Lower leg skin (tissue), 4 donors: ENCODE measurements around the gene RAB8A. TPM values are rescaled to one million over a fixed set of nuclear protein-coding genes. Genes with fewer than 3 reads are reported as not detected.

ENCODE experiments used
- DNase-seq, 2 donors: peaks; one replicate each; pipeline ENCODE4 v3.0.0-alpha.2; 2019; ENCODE audit warnings: low spot score in 2 of 2
- H3K4me3 ChIP-seq: fragments of 200-600 bp; sonication (generic); 2 replicates; pipeline ENCODE4 v1.5.1; 2017; ENCODE audit warnings: mild to moderate bottlenecking, low read depth; ENCODE audit not compliant: poor library complexity, severe bottlenecking
- CTCF ChIP-seq, 3 donors: fragments of 450-650 bp; IDR thresholded peaks; one replicate each; pipeline ENCODE4 v1.5.1; 2016; ENCODE audit warnings: antibody characterized with exemption in 3 of 3, mild to moderate bottlenecking in 3 of 3, moderate library complexity in 2 of 3
- POLR2A ChIP-seq, 2 donors: fragments of 450-650 bp; IDR thresholded peaks; one replicate each; pipeline ENCODE4 v1.6.1; 2016 to 2017; ENCODE audit warnings: antibody characterized with exemption in 2 of 2, mild to moderate bottlenecking in 1 of 2, moderate library complexity in 1 of 2
- WGBS, 2 donors: methylation state at CpG; one replicate each; pipeline ENCODE4 v1.1.5; 2018; 5-methylcytosine and 5-hydroxymethylcytosine counted together
- intact Hi-C: fragments of 100-400 bp; cut with DNase I; formaldehyde crosslinking; loops from one replicate; pipeline ENCODE4 v1.15.0; 2023; ENCODE audit warnings: low total_unique reads
- total RNA-seq, 4 donors: library from RNA; depleted of rRNA; stranded (reverse); fragments of >200 nt; gene quantifications; one replicate each; pipeline ENCODE4 v1.1.0, GENCODE V29; 2016

RAB8A gene
- total RNA-seq, 4 donors from 2014 or later = 43.3 to 58.2 (median 50.8) TPM

GRCh38 chr19:16088351-16089009, 23.2 kb upstream of the RAB8A start:
- 68 to 71% methylated on average over 17 of the region's 17 CpGs for WGBS, 2 donors
- no peak for DNase-seq
- intact Hi-C loops = no loop called here

GRCh38 chr19:16089010-16089846, 22.5 kb upstream of the RAB8A start:
- WGBS, 2 donors = 68 to 79% methylated on average over 10 of the region's 10 CpGs
- no peak for DNase-seq
- H3K4me3 ChIP-seq = no peak overlapping the region
- TF ChIP-seq POLR2A (IDR thresholded peaks at IDR 0.05) = no peak
- TF ChIP-seq CTCF (IDR thresholded peaks at IDR 0.05) = peak in 1 of 3 donors; percentile 17
- intact Hi-C loops = no loop called here

More at GRCh38 chr19:16088351-16089009, 23.2 kb upstream of the RAB8A start:
- TF ChIP-seq CTCF (IDR thresholded peaks at IDR 0.05) = no peak
- no peak for TF ChIP-seq POLR2A (IDR thresholded peaks at IDR 0.05)
- no peak overlapping the region for H3K4me3 ChIP-seq

GRCh38 chr19:16091546-16092475, 19.9 kb upstream of the RAB8A start:
- DNase-seq = no peak
- no peak for TF ChIP-seq CTCF (IDR thresholded peaks at IDR 0.05)
- no peak overlapping the region for H3K4me3 ChIP-seq
- intact Hi-C loops = loop anchor here (2.0 kb wide), 1 partner anchor 19 kb away; the partner anchor contains the start of gene RAB8A
- WGBS, 2 donors = 95 to 97% methylated on average over 13 of the region's 13 CpGs

- WGBS, 2 donors = 81 to 82% methylated on average over 10 of the region's 10 CpGs
- intact Hi-C loops = no loop called here
- H3K4me3 ChIP-seq = no peak overlapping the region
- no peak for DNase-seq
- TF ChIP-seq POLR2A (IDR thresholded peaks at IDR 0.05) (no peak), CTCF (IDR thresholded peaks at IDR 0.05) (no peak)
Measured at GRCh38 chr19:16094360-16095070, 17.2 kb upstream of the RAB8A start.

GRCh38 chr19:16095071-16095571, 16.6 kb upstream of the RAB8A start:
- TF ChIP-seq CTCF (IDR thresholded peaks at IDR 0.05) (no peak), POLR2A (IDR thresholded peaks at IDR 0.05) (no peak)
- DNase-seq = no peak
- intact Hi-C loops = no loop called here
- WGBS, 2 donors = 83 to 85% methylated on average over 13 of the region's 13 CpGs
- no peak overlapping the region for H3K4me3 ChIP-seq
